DND-41 (cell line): ENCODE measurements around the gene FUT6.

Source experiments
- CTCF ChIP-seq: IDR thresholded peaks from 2 replicates; pipeline ENCODE4 v1.5.1; 2012; ENCODE audit warnings: borderline replicate concordance, low read length, moderate library complexity, mild to moderate bottlenecking; ENCODE audit not compliant: poor library complexity, severe bottlenecking; ENCODE audit errors: extremely low read depth
- EZH2 ChIP-seq: IDR thresholded peaks from 3 replicates; pipeline ENCODE4 v1.6.1; 2012; ENCODE audit warnings: borderline replicate concordance, low read depth, mild to moderate bottlenecking, moderate library complexity, low read length, inconsistent platforms; ENCODE audit not compliant: severe bottlenecking

- TF ChIP-seq CTCF (no peak), EZH2 (no peak)
These were observed 46.3 kb downstream of the FUT6 start for GRCh38 chr19:5793188-5793587.
